SJCRH30 (cell line): ENCODE data around the gene INO80. TPM values are rescaled to one million over a fixed set of nuclear protein-coding genes. Genes with fewer than 3 reads are reported as not detected.
"Not testable (repeated sequence)": the region's sequence is repeated elsewhere in the genome, so short reads cannot be mapped to it uniquely, and the experiment has no call there.

ENCODE experiments used
- DNase-seq, 2 experiments: peaks; one replicate each; pipeline ENCODE4 v3.0.0-alpha.2; 2015 to 2020
- H3K27ac ChIP-seq: fragments of 250-450 bp; sonication (Bioruptor Pico); 2 replicates; pipeline ENCODE4 v1.5.1; 2020; ENCODE audit warnings: mild to moderate bottlenecking, moderate library complexity
- H3K27me3 ChIP-seq: fragments of 250-450 bp; sonication (Bioruptor Pico); 2 replicates; pipeline ENCODE4 v1.5.1; 2020; ENCODE audit warnings: mild to moderate bottlenecking, moderate library complexity
- H3K36me3 ChIP-seq: fragments of 250-450 bp; sonication (Bioruptor Pico); 2 replicates; pipeline ENCODE4 v1.5.1; 2020; ENCODE audit warnings: mild to moderate bottlenecking, moderate library complexity
- H3K4me1 ChIP-seq: fragments of 250-450 bp; sonication (Bioruptor Pico); 2 replicates; pipeline ENCODE4 v1.5.1; 2020; ENCODE audit warnings: mild to moderate bottlenecking, moderate library complexity
- H3K4me3 ChIP-seq: fragments of 250-450 bp; sonication (Bioruptor Pico); 2 replicates; pipeline ENCODE4 v1.5.1; 2020; ENCODE audit warnings: mild to moderate bottlenecking, moderate library complexity
- H3K9me3 ChIP-seq: fragments of 250-450 bp; sonication (Bioruptor Pico); replicated peaks from 2 replicates; pipeline ENCODE4 v1.5.1; 2020; ENCODE audit warnings: mild to moderate bottlenecking, moderate library complexity
- total RNA-seq: library from RNA; depleted of rRNA; stranded (reverse); fragments of >200 nt; shearing (Covaris generic); gene quantifications from 2 replicates; pipeline ENCODE4 v1.2.3, GENCODE V29; 2014

The INO80 gene
- total RNA-seq, 1 experiment from 2014 or later = 16.8 TPM

DNA sequence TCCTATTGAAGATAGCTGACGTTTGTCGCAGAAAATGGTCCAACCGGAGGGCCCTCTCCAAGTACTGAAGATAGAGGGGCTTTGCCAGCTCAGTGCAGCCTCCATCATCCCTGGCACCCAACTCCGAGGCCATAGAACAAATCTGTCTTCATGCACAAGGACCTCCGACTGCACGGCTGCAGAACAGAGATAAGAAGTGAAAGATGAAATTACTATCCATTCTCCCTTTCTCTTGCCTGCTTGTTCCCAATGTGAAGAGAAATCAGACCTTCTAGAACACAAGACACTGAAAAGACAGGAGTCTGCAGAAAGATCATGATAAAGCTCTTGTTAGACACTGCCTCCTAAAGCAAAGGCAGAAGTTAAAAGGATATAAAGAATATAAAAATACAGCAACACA lies 19.9 kb downstream of the INO80 start:
- DNase-seq = no peak
- 0 out of 2 replicates have a peak, but pooled peaks cover 2% of the 10 kb centered on the region for H3K9me3 ChIP-seq
- H3K27ac ChIP-seq = no peak overlapping the region
- H3K36me3 ChIP-seq = peaks cover 50% of the 10 kb centered on the region
- no peak overlapping the region for H3K4me3 ChIP-seq
- no peaks in the 10 kb centered on the region for H3K27me3 ChIP-seq
- no peaks in the 10 kb centered on the region for H3K4me1 ChIP-seq

DNA sequence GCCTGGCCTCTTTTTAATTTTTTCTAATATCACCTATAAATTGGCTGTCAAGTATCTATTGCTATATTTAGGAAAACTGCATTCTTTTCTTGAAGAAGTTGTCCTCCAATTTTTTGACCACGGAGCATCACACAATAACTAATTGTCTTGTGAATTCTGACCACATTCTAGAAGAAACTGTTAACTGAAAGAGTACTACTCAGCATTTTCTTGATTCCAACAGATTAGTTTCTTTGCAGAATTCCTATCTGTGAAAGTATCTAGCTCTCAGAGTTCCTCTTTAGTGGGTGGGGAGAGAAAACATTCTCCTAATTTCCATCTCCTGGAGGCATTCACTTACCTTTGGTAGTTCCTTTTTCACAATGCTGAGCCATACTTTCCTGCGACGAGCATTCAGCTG lies 31.1 kb downstream of the INO80 start:
- Histone ChIP-seq H3K4me1 (no peaks in the 10 kb centered on the region), H3K27me3 (no peaks in the 10 kb centered on the region), H3K36me3 (peaks cover 63% of the 10 kb centered on the region), H3K4me3 (no peak overlapping the region), H3K27ac (no peak overlapping the region), H3K9me3 (no peaks in the 10 kb centered on the region)
- no peak for DNase-seq

DNA sequence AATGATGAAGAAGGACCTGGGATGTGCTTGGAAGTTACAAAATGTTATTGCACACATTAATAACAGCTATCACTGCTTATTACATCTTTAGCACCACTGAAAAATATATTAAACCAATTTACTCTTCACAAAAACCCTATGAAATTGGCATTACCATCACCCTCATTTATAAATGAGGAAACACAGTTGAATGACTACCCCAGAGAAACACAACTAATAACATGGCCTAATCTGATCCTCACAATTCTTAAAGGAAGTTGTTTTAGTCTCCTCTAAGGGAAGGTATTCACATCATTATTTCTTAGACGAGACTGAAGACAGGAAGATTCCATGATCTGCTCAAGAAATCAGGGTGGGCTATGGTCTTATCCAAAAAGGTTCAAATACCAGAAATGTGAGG lies 35.9 kb downstream of the INO80 start:
- Histone ChIP-seq H3K36me3 (peaks cover 54% of the 10 kb centered on the region), H3K4me3 (no peak overlapping the region), H3K27me3 (no peaks in the 10 kb centered on the region), H3K9me3 (no peaks in the 10 kb centered on the region), H3K4me1 (no peaks in the 10 kb centered on the region), H3K27ac (no peak overlapping the region)
- DNase-seq = no peak

DNA sequence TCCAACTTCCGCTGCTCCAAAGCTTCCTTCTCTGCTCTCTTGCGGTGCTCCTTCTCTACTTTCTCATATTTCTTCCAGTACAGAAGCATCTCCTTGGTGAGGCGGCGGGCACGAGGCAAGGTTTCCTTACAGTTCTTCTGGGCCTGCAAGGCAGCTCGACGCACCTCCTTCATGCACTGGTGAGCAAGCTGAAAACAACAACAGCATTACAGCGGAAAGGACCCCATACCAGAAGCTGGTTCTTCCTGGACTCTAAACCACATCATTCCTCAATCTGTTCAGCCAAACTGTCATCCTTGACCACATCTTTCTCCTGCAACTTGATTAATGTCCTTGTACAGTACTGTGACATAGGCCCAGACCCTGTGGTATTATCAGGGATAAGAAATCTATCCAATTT lies 36.4 kb downstream of the INO80 start:
- Histone ChIP-seq H3K27me3 (no peaks in the 10 kb centered on the region), H3K27ac (no peak overlapping the region), H3K36me3 (peaks cover 50% of the 10 kb centered on the region), H3K9me3 (no peaks in the 10 kb centered on the region), H3K4me1 (no peaks in the 10 kb centered on the region), H3K4me3 (no peak overlapping the region)
- no peak for DNase-seq

DNA sequence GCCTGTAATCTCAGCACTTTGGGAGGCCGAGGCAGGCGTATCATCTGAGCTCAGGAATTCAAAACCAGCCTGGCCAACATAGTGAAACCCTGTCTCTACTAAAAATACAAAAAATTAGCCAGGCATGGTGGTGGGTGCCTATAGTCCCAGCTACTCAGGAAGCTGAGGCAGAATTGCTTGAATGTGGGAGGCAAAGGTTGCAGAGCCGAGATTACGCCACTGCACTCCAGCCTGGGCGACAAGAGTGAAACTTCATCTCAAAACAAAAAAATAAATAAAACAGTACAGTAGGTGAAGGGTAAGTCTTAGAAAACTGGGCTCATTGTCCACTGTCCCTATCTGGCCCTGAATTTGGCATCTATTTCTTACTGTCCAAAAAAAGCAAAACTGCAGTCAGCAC lies 37.2 kb downstream of the INO80 start:
- H3K4me3 ChIP-seq, H3K9me3 ChIP-seq, H3K27ac ChIP-seq, DNase-seq, H3K4me1 ChIP-seq, H3K27me3 ChIP-seq: not testable (repeated sequence)
- peaks cover 46% of the 10 kb centered on the region for H3K36me3 ChIP-seq

DNA sequence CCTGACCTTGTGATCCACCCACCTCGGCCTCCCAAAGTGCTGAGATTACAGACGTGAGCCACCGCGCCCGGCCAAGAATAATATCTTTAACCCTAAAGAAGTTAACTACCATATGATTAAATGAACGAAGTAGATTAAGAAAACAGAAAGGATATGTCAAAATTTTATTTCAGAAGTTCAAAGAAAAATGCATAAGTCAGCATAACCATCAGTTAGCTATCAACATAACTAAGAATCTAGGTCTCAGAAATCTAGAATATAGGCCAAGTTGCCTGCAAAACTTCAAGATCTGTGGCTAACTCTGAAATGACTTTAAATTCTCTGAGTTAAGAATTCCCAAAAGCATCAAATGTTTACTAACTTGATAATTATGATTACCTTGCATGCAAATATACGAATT lies 38.0 kb downstream of the INO80 start:
- no peaks in the 10 kb centered on the region for H3K27me3 ChIP-seq
- H3K9me3 ChIP-seq = no peaks in the 10 kb centered on the region
- H3K4me1 ChIP-seq = peaks cover 4% of the 10 kb centered on the region; the same call in 1 of the 2 replicates
- no peak overlapping the region for H3K27ac ChIP-seq
- H3K36me3 ChIP-seq = peaks cover 43% of the 10 kb centered on the region
- no peak for DNase-seq
- no peak overlapping the region for H3K4me3 ChIP-seq

DNA sequence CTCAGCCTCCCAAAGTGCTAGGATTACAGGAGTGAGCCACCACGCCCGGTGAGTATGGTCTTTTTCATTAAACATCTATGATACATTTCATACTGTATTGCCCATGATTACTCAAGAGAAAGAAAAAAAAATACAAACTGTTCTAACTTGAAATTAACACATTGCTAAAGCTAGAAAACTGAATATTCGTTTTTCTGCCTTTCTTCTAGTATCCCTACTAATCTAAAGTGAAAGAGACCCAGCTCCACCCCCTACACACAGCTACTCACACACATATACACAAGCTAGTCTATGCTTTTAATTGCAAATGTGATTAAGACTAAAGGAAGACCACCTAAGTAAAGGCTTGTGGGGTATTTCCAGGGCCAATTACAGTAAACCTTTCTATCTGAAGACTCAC lies 43.1 kb downstream of the INO80 start:
- Histone ChIP-seq H3K27ac (no peak overlapping the region), H3K36me3 (peaks cover 54% of the 10 kb centered on the region), H3K4me3 (no peak overlapping the region), H3K4me1 (peaks cover 4% of the 10 kb centered on the region; the same call in 1 of the 2 replicates), H3K9me3 (no peaks in the 10 kb centered on the region), H3K27me3 (no peaks in the 10 kb centered on the region)
- no peak for DNase-seq

DNA sequence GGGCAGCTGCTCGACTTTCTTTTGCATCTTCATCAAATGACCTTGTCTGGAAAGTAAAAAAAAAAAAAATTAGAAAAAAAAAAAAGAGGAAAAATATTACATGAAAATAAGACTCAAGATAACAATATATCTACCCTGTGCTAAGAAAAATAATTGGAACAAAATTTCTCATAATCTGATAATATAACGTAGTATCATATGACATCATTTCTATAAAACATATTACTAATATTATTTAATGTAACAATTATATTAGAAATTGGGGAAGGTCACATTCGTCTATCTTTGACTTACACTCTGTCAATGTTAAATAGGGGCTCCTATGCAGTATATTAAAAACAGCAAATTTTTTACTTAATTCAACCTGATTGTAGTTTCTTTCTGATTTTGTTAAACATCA lies 44.1 kb downstream of the INO80 start:
- DNase-seq = no peak
- H3K36me3 ChIP-seq = peaks cover 53% of the 10 kb centered on the region

DNA sequence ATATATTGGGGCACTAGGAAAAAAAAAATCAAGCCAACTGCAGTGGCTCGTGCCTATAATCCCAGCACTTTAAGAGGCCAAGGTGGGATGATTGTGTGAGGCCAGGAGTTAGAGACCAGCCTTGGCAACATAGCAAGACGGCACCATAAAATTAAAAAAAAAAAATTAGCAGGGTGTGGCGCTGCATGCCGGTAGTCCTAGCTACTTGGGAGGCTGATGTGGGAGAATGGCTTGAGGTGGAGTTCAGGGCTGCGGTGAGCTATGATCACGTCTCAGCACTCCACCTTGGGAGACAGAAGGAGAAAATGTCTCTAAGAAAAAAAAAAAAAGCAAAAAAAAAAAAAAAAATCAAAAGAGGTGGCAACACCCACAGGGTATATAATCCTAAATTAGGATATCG lies 49.6 kb downstream of the INO80 start:
- no peak overlapping the region for H3K27ac ChIP-seq
- H3K9me3 ChIP-seq = no peaks in the 10 kb centered on the region; the same call in 1 of the 2 replicates
- H3K27me3 ChIP-seq = no peaks in the 10 kb centered on the region
- peaks cover 79% of the 10 kb centered on the region for H3K36me3 ChIP-seq
- DNase-seq = no peak
- no peak overlapping the region for H3K4me3 ChIP-seq
- H3K4me1 ChIP-seq = no peaks in the 10 kb centered on the region

More for the DNA sequence above, 44.1 kb downstream of the INO80 start:
- Histone ChIP-seq H3K4me1 (peaks cover 4% of the 10 kb centered on the region; the same call in 1 of the 2 replicates), H3K27me3 (no peaks in the 10 kb centered on the region), H3K9me3 (no peaks in the 10 kb centered on the region), H3K27ac (no peak overlapping the region), H3K4me3 (no peak overlapping the region)

DNA sequence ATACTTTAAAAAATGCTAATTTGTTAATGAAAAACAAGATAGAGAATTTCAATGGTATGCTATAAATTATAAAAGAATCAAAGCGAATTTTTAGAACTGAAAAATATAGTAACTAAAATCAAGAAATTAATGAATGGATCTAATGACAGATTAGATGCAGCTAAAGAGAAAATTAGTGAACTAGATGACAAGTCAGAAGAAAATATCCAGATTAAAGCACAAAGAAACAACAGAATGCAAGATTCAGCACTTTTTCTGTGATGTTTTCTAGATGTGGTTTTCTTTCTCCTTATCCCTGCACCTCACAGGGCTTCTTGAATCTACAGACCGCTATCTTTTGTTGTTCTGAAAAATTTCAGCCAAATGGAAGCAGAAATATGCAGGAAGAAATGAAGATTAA lies 54.4 kb downstream of the INO80 start:
- H3K9me3 ChIP-seq = no peaks in the 10 kb centered on the region; the same call in 1 of the 2 replicates
- H3K27me3 ChIP-seq = no peaks in the 10 kb centered on the region
- DNase-seq = no peak
- H3K27ac ChIP-seq = no peak overlapping the region
- H3K36me3 ChIP-seq = peaks cover 85% of the 10 kb centered on the region
- no peaks in the 10 kb centered on the region for H3K4me1 ChIP-seq
- no peak overlapping the region for H3K4me3 ChIP-seq

DNA sequence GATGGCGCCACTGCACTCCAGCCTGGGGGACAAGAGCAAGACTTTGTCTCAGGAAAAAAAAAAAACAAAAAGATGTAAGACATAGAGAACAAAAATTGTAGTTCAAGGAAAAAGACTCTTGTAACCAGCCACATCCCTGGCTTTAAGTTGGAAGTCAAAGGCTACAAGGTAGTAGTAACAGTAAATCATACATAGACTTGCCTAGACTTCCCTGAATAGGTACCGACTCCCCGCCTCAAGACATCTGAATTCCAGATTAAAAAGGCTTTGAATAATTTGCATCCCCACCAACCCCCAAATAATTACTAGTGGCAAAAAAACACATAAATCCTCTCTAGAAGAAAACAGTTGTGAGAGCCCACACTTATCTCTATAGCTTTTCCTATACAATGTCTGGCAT lies 55.6 kb downstream of the INO80 start:
- no peaks in the 10 kb centered on the region for H3K27me3 ChIP-seq
- no peak overlapping the region for H3K27ac ChIP-seq
- no peak overlapping the region for H3K4me3 ChIP-seq
- no peaks in the 10 kb centered on the region for H3K4me1 ChIP-seq
- H3K9me3 ChIP-seq = no peaks in the 10 kb centered on the region; the same call in 1 of the 2 replicates
- peaks cover 86% of the 10 kb centered on the region for H3K36me3 ChIP-seq
- no peak for DNase-seq

DNA sequence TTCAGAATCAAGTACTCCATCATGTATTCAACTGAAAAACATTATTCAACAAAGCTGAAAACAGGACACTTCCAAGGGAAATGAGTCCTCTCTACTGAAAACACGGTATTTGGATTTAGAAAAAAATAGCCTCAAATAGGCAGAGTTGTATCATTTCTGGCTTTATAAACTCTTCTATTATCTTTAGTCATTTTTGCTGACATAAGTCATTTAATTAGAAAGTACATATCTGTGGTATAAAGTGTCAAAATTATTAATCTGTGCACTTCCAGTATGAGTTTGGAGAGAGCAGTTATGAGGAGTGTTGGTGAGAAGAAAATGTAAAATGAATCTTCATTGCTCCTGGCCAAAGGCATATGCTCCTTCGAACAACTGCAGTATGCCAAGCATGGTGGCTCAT lies 59.3 kb downstream of the INO80 start:
- DNase-seq = no peak
- Histone ChIP-seq H3K36me3 (peaks cover 76% of the 10 kb centered on the region), H3K4me1 (no peaks in the 10 kb centered on the region), H3K27ac (no peak overlapping the region), H3K27me3 (no peaks in the 10 kb centered on the region), H3K4me3 (no peak overlapping the region), H3K9me3 (no peaks in the 10 kb centered on the region; the same call in 1 of the 2 replicates)

DNA sequence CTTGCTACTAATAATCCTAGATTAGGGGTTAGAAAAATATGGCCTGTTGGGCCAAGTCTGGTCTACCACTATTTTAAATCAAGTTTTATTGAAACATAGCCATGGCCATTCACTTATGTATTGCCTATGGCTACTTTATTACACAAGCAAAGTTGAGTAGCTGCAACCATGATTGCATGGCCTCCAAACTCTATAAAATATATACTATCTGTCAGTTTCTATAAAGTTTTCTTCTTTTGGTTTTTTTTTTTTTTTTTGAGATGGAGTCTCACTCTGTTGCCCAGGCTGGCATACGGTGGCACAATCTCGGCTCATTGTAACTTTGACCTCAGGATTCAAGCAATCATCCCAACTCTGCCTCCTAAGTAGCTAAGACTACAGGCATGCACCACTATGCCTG lies 60.4 kb downstream of the INO80 start:
- H3K27ac ChIP-seq = no peak overlapping the region
- no peaks in the 10 kb centered on the region for H3K27me3 ChIP-seq
- H3K4me1 ChIP-seq = no peaks in the 10 kb centered on the region
- no peak overlapping the region for H3K4me3 ChIP-seq
- DNase-seq = no peak
- H3K9me3 ChIP-seq = no peaks in the 10 kb centered on the region; the same call in 1 of the 2 replicates
- peaks cover 72% of the 10 kb centered on the region for H3K36me3 ChIP-seq

DNA sequence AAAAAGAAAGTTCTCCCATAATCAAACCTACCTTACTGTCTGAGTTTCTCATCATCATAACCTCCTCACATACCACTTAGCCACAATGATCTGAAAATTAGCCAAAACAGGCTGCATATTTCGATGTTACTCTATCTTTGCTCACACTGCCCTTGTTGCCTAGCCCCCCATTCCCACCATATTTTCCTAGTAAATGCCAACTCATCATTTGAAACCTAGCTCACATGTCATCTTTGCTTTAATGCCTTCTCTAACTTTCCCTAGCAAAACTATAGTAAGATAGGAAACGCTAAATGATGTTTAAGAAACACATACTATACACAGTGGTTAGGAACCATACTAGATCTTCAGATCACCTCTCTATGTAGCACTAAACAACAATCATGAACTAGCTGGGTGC lies 64.9 kb downstream of the INO80 start:
- Histone ChIP-seq H3K27ac (no peak overlapping the region), H3K9me3 (no peaks in the 10 kb centered on the region), H3K4me3 (no peak overlapping the region), H3K36me3 (peaks cover 76% of the 10 kb centered on the region), H3K4me1 (no peaks in the 10 kb centered on the region), H3K27me3 (no peaks in the 10 kb centered on the region)
- no peak for DNase-seq

DNA sequence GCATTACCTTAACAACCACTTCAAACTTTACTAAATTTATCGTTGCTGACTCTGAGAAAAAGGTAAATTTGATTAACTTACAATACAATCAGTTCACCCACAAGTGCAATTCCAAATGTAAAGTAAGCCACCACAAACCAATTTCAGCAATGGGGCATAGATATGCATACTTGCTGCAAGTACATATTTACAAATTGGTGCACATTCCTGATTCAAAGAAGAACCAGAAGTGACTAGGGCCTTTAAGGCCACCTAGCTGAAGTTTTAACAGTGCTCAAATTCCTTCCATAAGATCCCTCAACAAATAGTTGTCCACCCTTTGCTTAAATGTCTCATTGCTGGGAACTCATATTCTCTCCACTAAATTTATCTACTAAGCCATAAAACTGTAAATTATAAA lies 67.2 kb downstream of the INO80 start:
- no peaks in the 10 kb centered on the region for H3K4me1 ChIP-seq
- no peaks in the 10 kb centered on the region for H3K27me3 ChIP-seq
- H3K36me3 ChIP-seq = peaks cover 66% of the 10 kb centered on the region
- no peak overlapping the region for H3K27ac ChIP-seq
- no peak overlapping the region for H3K4me3 ChIP-seq
- DNase-seq = no peak
- no peaks in the 10 kb centered on the region for H3K9me3 ChIP-seq

DNA sequence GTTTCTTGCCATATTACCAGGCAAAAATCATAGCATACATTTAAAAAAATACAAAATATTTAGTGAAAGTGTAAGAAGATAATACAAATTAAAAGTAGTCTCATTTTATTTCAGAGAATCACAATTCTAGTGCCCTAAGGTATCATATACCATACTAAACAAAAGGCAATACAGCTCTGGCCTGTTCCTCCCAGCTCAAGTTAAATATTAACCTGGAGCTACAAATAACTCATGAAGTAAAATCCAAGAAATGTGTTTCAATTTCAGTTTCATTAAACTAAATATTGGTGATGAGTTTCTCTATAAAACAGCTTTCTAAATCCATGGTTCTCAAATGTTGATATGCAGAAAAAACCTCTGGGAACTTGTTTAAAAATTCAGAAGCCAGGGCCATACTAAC lies 67.7 kb downstream of the INO80 start:
- Histone ChIP-seq H3K4me3 (no peak overlapping the region), H3K9me3 (no peaks in the 10 kb centered on the region), H3K27ac (no peak overlapping the region), H3K4me1 (no peaks in the 10 kb centered on the region), H3K27me3 (no peaks in the 10 kb centered on the region), H3K36me3 (peaks cover 65% of the 10 kb centered on the region)
- no peak for DNase-seq
